ENCODE measurements around the gene USP46.

USP46 gene

GRCh38 chr4:52554612-52555355, 104.3 kb downstream of the USP46 start:
- no peak overlapping the region for H3K4me3 ChIP-seq (ENCODE audit: low read length)
- TF ChIP-seq, protein P1, sequence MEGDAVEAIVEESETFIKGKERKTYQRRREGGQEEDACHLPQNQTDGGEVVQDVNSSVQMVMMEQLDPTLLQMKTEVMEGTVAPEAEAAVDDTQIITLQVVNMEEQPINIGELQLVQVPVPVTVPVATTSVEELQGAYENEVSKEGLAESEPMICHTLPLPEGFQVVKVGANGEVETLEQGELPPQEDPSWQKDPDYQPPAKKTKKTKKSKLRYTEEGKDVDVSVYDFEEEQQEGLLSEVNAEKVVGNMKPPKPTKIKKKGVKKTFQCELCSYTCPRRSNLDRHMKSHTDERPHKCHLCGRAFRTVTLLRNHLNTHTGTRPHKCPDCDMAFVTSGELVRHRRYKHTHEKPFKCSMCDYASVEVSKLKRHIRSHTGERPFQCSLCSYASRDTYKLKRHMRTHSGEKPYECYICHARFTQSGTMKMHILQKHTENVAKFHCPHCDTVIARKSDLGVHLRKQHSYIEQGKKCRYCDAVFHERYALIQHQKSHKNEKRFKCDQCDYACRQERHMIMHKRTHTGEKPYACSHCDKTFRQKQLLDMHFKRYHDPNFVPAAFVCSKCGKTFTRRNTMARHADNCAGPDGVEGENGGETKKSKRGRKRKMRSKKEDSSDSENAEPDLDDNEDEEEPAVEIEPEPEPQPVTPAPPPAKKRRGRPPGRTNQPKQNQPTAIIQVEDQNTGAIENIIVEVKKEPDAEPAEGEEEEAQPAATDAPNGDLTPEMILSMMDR (conservative IDR thresholded peaks at IDR 0.05; ENCODE audit: low read depth, low read length): no peak
- no peak for DNase-seq (ENCODE audit: low read depth)

DNA sequence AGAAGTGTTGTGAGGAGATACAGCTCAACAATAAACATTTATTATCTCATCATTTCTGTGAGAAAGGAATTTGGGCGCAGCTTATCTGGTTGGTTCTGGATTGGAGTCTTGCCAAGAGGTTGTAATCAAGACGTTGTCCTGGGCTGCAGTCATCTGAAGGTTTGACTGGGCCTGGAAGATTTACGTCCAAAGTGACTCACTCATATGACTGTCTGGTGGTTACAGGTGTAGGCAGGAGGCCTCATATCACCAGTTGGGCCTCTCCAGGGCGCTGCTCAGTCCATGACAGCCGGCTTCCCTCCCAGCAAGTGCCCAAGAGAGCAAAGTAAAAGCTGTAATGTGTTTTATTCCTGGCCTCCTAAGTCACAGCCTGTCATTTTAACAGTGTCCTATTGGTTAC, 106.3 kb downstream of the USP46 start:
- no peak for DNase-seq (ENCODE audit: low read depth)
- H3K4me3 ChIP-seq (ENCODE audit: low read length): no peak overlapping the region
- TF ChIP-seq, protein P1 (conservative IDR thresholded peaks at IDR 0.05; ENCODE audit: low read depth, low read length): no peak

DNA sequence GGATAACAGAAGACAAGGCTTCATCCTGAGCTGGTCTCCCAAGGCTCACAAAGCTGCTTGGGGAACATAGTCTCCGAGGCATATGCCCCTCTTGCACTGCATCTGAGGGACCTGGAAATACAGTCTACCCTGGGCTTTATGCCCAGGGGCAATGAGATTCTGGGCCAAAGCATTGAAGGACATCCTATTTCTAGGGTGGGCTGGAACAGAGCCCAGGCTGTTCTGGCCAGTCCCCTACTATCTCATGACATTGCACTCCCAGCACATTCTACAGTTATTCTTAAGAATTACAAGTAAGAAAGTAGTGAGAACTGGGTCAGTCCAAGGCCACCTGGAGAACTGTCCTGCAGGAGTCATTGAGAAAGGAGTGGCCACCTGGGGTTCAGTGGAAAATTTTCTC, 107.6 kb downstream of the USP46 start:
- H3K4me3 ChIP-seq (ENCODE audit: low read length): no peak overlapping the region
- no peak for DNase-seq (ENCODE audit: low read depth)
- TF ChIP-seq, protein P1 (conservative IDR thresholded peaks at IDR 0.05; ENCODE audit: low read depth, low read length): no peak

GRCh38 chr4:52550186-52550585, 108.9 kb downstream of the USP46 start:
- DNase-seq (ENCODE audit: low read depth): peak; percentile 76
- TF ChIP-seq, protein P1 (conservative IDR thresholded peaks at IDR 0.05; ENCODE audit: low read depth, low read length): no peak
- no peak overlapping the region for H3K4me3 ChIP-seq (ENCODE audit: low read length)

DNA sequence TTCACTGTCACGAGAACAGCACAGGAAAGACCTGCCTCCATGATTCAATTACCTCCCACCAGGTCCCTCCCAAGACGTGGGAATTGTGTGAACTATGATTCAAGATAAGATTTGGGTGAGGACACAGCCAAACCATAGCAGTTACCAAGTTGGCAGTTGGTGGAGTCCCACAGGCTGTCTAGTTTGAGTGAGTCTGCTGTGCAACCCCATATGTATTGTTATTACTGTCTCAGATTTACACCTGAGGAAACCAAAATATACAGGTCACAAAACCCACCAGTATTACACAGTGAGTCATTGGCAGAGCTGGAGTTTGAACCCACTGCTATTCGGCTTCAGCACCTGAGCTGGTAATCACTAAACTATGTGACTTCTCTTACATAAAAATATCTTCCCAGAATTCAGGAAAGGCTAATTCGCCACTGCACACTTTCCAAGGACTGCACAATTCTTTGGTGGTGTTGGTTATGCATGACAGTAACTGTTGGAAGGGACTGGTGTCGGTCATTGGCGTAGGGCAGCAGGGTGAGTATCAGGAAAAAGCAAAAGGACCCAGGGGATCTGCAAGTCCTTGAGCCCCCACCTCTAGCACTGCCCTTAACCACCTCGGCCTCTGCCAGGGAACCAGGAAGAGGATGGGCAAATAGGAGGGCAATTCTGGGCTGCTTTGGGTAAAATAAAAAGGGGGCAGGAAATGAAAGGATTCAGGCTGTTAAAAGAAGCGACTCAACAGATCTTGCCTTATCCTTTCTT, 110.1 kb downstream of the USP46 start:
- no peak for DNase-seq (ENCODE audit: low read depth)
- TF ChIP-seq, protein P1 (conservative IDR thresholded peaks at IDR 0.05; ENCODE audit: low read depth, low read length): no peak
- H3K4me3 ChIP-seq (ENCODE audit: low read length): no peak overlapping the region

DNA sequence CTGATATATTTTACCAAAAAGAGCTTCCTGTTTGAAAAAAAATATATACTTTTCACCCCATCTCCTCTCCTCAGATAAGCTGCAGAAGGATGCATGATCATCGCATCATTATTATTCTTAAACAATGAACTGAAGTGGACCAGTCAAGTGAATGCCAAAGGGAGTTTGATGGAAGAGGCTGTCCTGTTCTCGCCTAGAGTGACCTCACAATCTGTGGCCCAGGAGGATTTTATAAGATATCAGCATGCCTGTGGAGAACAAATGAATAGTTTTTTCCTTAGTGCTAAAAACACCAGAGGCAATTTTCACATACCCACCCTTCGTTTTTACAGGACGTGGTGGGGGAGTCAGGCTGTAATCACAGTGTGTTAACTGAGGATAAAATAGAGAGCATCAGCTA, 112.7 kb downstream of the USP46 start:
- TF ChIP-seq, protein P1 (conservative IDR thresholded peaks at IDR 0.05; ENCODE audit: low read depth, low read length): no peak
- no peak for DNase-seq (ENCODE audit: low read depth)
- H3K4me3 ChIP-seq (ENCODE audit: low read length): no peak overlapping the region
